ENCODE results near the gene STK38L.

STK38L gene

GRCh38 chr12:27213830-27214787, 30.0 kb upstream of the STK38L start:
- no peak for TF ChIP-seq CTCF (IDR thresholded peaks at IDR 0.05; ENCODE audit: control insufficient read depth, extremely low read depth, insufficient read depth)

GRCh38 chr12:27217590-27217989, 26.5 kb upstream of the STK38L start:
- no peak for TF ChIP-seq CTCF (IDR thresholded peaks at IDR 0.05; ENCODE audit: control insufficient read depth, extremely low read depth, insufficient read depth)
- DNase-seq (ENCODE audit: low read depth), result no peak
- H3K4me3 ChIP-seq (ENCODE audit: low read depth, low read length), result no peak overlapping the region

More at GRCh38 chr12:27213830-27214787, 30.0 kb upstream of the STK38L start:
- no peak overlapping the region for H3K4me3 ChIP-seq (ENCODE audit: low read depth, low read length)
- DNase-seq (ENCODE audit: low read depth), result no peak

- H3K4me3 ChIP-seq (ENCODE audit: low read depth, low read length), result no peak overlapping the region
- TF ChIP-seq CTCF (IDR thresholded peaks at IDR 0.05; ENCODE audit: control insufficient read depth, extremely low read depth, insufficient read depth), result no peak
Measured at GRCh38 chr12:27219693-27220054, 24.4 kb upstream of the STK38L start.

GRCh38 chr12:27220055-27220987, 23.8 kb upstream of the STK38L start:
- no peak for DNase-seq (ENCODE audit: low read depth)
- H3K4me3 ChIP-seq (ENCODE audit: low read depth, low read length), result no peak overlapping the region
- TF ChIP-seq CTCF (IDR thresholded peaks at IDR 0.05; ENCODE audit: control insufficient read depth, extremely low read depth, insufficient read depth), result no peak

More at GRCh38 chr12:27219693-27220054, 24.4 kb upstream of the STK38L start:
- DNase-seq (ENCODE audit: low read depth), result no peak

- TF ChIP-seq CTCF (IDR thresholded peaks at IDR 0.05; ENCODE audit: control insufficient read depth, extremely low read depth, insufficient read depth), result no peak
- no peak overlapping the region for H3K4me3 ChIP-seq (ENCODE audit: low read depth, low read length)
- no peak for DNase-seq (ENCODE audit: low read depth)
Measured at GRCh38 chr12:27220988-27221345, 23.1 kb upstream of the STK38L start.

- TF ChIP-seq CTCF (IDR thresholded peaks at IDR 0.05; ENCODE audit: control insufficient read depth, extremely low read depth, insufficient read depth), result no peak
- no peak overlapping the region for H3K4me3 ChIP-seq (ENCODE audit: low read depth, low read length)
- no peak for DNase-seq (ENCODE audit: low read depth)
Measured at GRCh38 chr12:27221625-27222387, 22.3 kb upstream of the STK38L start.
